B cell (primary cell): ENCODE measurements around the gene RARB. TPM values are rescaled to one million over a fixed set of nuclear protein-coding genes. Genes with fewer than 3 reads are reported as not detected.

Experiments used
- ATAC-seq: fragments of 200-7000 bp; cut with Tn5 transposase; one replicate; pipeline ENCODE4 v1.10.0; 2021; ENCODE audit warnings: low read depth, mild to moderate bottlenecking, moderate number of reproducible peaks, moderate library complexity
- CTCF ChIA-PET: fragments of 350-600 bp; sonication (Branson Sonifier 250); formaldehyde crosslinking; loops from one replicate; lab custom pipeline; 2021; ENCODE audit warnings: antibody characterized with exemption, inconsistent platforms; lab: Charles Lee
- POLR2A ChIA-PET: fragments of 350-600 bp; sonication (Branson Sonifier 250); formaldehyde crosslinking; loops from one replicate; lab custom pipeline; 2021; ENCODE audit warnings: antibody characterized with exemption; lab: Charles Lee
- DNase-seq: peaks from one replicate; pipeline ENCODE4 v3.0.0; 2013
- H2AFZ ChIP-seq: 2 replicates; pipeline ENCODE4 v1.6.1; 2012; ENCODE audit warnings: mild to moderate bottlenecking, low read depth, low read length; ENCODE audit not compliant: insufficient read depth, poor library complexity, severe bottlenecking
- H3K27ac ChIP-seq, 2 donors: 1 replicate in 1 of 2; 2 replicates in 1 of 2; pipeline ENCODE4 v1.5.1; 2012 to 2013; ENCODE audit warnings: low read length in 2 of 2, mild to moderate bottlenecking in 2 of 2, moderate library complexity in 1 of 2
- H3K27me3 ChIP-seq, 4 experiments: fragments of 200-600 bp in 1 of 4; sonication (generic) in 1 of 4; replicated peaks in 1 of 4; 1 replicate in 2 of 4; 2 replicates in 2 of 4; pipeline versions ENCODE4 v1.6.1 to v1.7.0; 2013 to 2016; ENCODE audit warnings: low read length in 3 of 4, mild to moderate bottlenecking in 2 of 4, mixed read lengths in 1 of 4, moderate library complexity in 1 of 4; ENCODE audit not compliant: insufficient read depth in 4 of 4, control insufficient read depth in 3 of 4; ENCODE audit errors: control extremely low read depth in 1 of 4
- H3K36me3 ChIP-seq, 2 experiments: replicated peaks in 1 of 2; 1 replicate in 1 of 2; 2 replicates in 1 of 2; pipeline versions ENCODE4 v1.6.1 to v1.7.1; 2013; ENCODE audit warnings: low read length in 1 of 2; ENCODE audit not compliant: insufficient read depth in 2 of 2, control insufficient read depth in 1 of 2; ENCODE audit errors: control extremely low read depth in 1 of 2, extremely low read depth in 1 of 2
- H3K4me1 ChIP-seq, 2 donors: fragments of 200-600 bp in 1 of 2; sonication (generic) in 1 of 2; 1 replicate in 1 of 2; 2 replicates in 1 of 2; pipeline versions ENCODE4 v1.5.1 to v1.6.1; 2013 to 2017; ENCODE audit warnings: low read length in 2 of 2; ENCODE audit not compliant: control insufficient read depth in 2 of 2, insufficient read depth in 2 of 2
- H3K4me2 ChIP-seq: replicated peaks from 2 replicates; pipeline ENCODE3; 2012; ENCODE audit warnings: mild to moderate bottlenecking, low read depth, low read length; ENCODE audit not compliant: poor library complexity, severe bottlenecking
- H3K4me3 ChIP-seq, 5 experiments: fragments of 200-600 bp in 1 of 5; sonication (generic) in 1 of 5; 1 replicate in 3 of 5; 2 replicates in 2 of 5; pipeline versions ENCODE4 v1.5.1 to v1.7.0; 2011 to 2016; ENCODE audit warnings: low read length in 4 of 5, mild to moderate bottlenecking in 4 of 5, low read depth in 2 of 5, control low read depth in 1 of 5, moderate library complexity in 1 of 5; ENCODE audit not compliant: insufficient read depth in 1 of 5; ENCODE audit errors: control extremely low read depth in 1 of 5, extremely low read depth in 1 of 5
- H3K79me2 ChIP-seq: fragments of 200-600 bp; sonication (generic); one replicate; pipeline ENCODE4 v1.6.0; 2016; ENCODE audit warnings: low read length; ENCODE audit not compliant: control insufficient read depth, insufficient read depth
- H3K9ac ChIP-seq: fragments of 200-600 bp; sonication (generic); 2 replicates; pipeline ENCODE4 v1.6.1; 2017; ENCODE audit warnings: mild to moderate bottlenecking, low read length, moderate library complexity
- H3K9me3 ChIP-seq, 3 donors: one replicate each; pipeline versions ENCODE4 v1.6.1 to v1.7.1; 2013; ENCODE audit warnings: low read length in 2 of 3; ENCODE audit not compliant: control insufficient read depth in 2 of 3, insufficient read depth in 1 of 3; ENCODE audit errors: control extremely low read depth in 1 of 3
- H4K20me1 ChIP-seq: 2 replicates; pipeline ENCODE4 v1.6.0; 2012; ENCODE audit warnings: mild to moderate bottlenecking, low read length; ENCODE audit not compliant: insufficient read depth, control insufficient read depth, poor library complexity, severe bottlenecking
- H3K27ac Mint-ChIP-seq: one replicate; pipeline ENCODE4 v1.8.0; 2021; ENCODE audit warnings: mixed read lengths
- H3K27me3 Mint-ChIP-seq: one replicate; pipeline ENCODE4 v1.8.0; 2021; ENCODE audit warnings: mixed read lengths
- H3K4me1 Mint-ChIP-seq: one replicate; pipeline ENCODE4 v1.8.0; 2021; ENCODE audit warnings: mixed read lengths
- H3K4me3 Mint-ChIP-seq: one replicate; pipeline ENCODE4 v1.8.0; 2021; ENCODE audit warnings: mixed read lengths
- H3K9me3 Mint-ChIP-seq: one replicate; pipeline ENCODE4 v1.8.0; 2022; ENCODE audit warnings: mixed read lengths; ENCODE audit not compliant: insufficient read depth
- EZH2 ChIP-seq: IDR thresholded peaks from 2 replicates; pipeline ENCODE4 v1.6.1; 2012; ENCODE audit warnings: borderline replicate concordance, low read depth, mild to moderate bottlenecking, moderate library complexity, low read length; ENCODE audit not compliant: insufficient read depth, poor library complexity, severe bottlenecking
- WGBS: methylation state at CpG from one replicate; pipeline ENCODE4 v1.1.5; 2013; ENCODE audit warnings: missing lambda C conversion rate; ENCODE audit not compliant: insufficient coverage; 5-methylcytosine and 5-hydroxymethylcytosine counted together
- intact Hi-C: fragments of 100-400 bp; cut with micrococcal nuclease; formaldehyde crosslinking; loops from one replicate; pipeline ENCODE4 v1.10.0; 2022
- polyA plus RNA-seq: library from polyadenylated mRNA; depleted of rRNA; stranded (reverse); fragments of >200 nt; gene quantifications from 2 replicates; pipeline ENCODE4 v1.2.3, GENCODE V29; 2012
- total RNA-seq, 2 donors: library from RNA; stranded (reverse); fragments of 120-200 nt in 1 of 2; gene quantifications; 1 replicate in 1 of 2; 2 replicates in 1 of 2; pipeline versions ENCODE4 v1.2.3 to v1.2.4, GENCODE V29; 2013 to 2022
- TF ChIP-seq, protein P1 (sequence below): fragments of 200-600 bp; IDR thresholded peaks from one replicate; pipeline ENCODE4 v1.8.0; 2022; ENCODE audit warnings: antibody characterized with exemption, mild to moderate bottlenecking

RARB gene
- total and polyA plus RNA-seq, 2 donors (not counting 1 experiment from before 2014, with no cell fraction given): not detected

- Histone ChIP-seq H3K79me2 (no peaks in the 10 kb centered on the region), H3K9ac (no peak overlapping the region), H3K9me3 (peaks cover 0 to 1% (median 0%) of the 10 kb centered on the region in 3 donors), H3K4me3 (no peak overlapping the region), H2AFZ (no peak overlapping the region), H3K27ac (no peak overlapping the region), H3K36me3 (no peaks in the 10 kb centered on the region), H3K4me2 (no peak overlapping the region), H3K4me1 (no peaks in the 10 kb centered on the region), H4K20me1 (no peaks in the 10 kb centered on the region), H3K27me3 (no peaks in the 10 kb centered on the region)
- H3K9me3 Mint-ChIP-seq: no peaks in the 10 kb centered on the region
- no peak overlapping the region for H3K27ac Mint-ChIP-seq
- H3K27me3 Mint-ChIP-seq: no peaks in the 10 kb centered on the region
- H3K4me3 Mint-ChIP-seq: no peak overlapping the region
- ChIA-PET POLR2A (no interaction called here), CTCF (no interaction called here)
- intact Hi-C loops: no loop called here
- TF ChIP-seq, protein P1, sequence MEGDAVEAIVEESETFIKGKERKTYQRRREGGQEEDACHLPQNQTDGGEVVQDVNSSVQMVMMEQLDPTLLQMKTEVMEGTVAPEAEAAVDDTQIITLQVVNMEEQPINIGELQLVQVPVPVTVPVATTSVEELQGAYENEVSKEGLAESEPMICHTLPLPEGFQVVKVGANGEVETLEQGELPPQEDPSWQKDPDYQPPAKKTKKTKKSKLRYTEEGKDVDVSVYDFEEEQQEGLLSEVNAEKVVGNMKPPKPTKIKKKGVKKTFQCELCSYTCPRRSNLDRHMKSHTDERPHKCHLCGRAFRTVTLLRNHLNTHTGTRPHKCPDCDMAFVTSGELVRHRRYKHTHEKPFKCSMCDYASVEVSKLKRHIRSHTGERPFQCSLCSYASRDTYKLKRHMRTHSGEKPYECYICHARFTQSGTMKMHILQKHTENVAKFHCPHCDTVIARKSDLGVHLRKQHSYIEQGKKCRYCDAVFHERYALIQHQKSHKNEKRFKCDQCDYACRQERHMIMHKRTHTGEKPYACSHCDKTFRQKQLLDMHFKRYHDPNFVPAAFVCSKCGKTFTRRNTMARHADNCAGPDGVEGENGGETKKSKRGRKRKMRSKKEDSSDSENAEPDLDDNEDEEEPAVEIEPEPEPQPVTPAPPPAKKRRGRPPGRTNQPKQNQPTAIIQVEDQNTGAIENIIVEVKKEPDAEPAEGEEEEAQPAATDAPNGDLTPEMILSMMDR: no peak
- TF ChIP-seq EZH2: no peak
- ATAC-seq (no peak), DNase-seq (no peak)
- H3K4me1 Mint-ChIP-seq: no peaks in the 10 kb centered on the region
- WGBS: 44% methylated on average over 1 of the region's 2 CpGs
These were observed 30.9 kb upstream of the RARB start for GRCh38 chr3:25397150-25397549.

DNA sequence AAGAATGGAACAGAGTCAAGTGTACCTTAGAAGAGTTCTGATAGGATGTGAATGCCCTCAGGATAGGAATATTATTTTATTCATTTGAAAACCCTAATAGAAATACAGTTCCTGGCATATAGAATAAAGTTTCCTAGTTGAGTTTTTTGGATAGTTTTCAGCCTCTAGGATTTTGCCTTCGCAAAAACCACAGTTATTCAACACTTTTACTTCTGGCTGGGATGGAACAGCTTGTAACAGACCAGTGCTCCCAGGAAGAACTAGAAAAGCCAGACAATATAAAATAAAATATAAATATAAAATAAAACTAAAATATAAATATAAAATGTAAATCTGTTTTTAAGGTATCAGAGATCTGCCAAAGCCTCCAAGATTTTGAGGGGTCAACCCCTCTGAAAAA is 27.5 kb upstream of the RARB start:
- Histone ChIP-seq H3K4me1 (no peaks in the 10 kb centered on the region), H4K20me1 (no peaks in the 10 kb centered on the region), H2AFZ (no peak overlapping the region), H3K4me3 (no peak overlapping the region), H3K79me2 (no peaks in the 10 kb centered on the region), H3K36me3 (no peaks in the 10 kb centered on the region), H3K27me3 (no peaks in the 10 kb centered on the region), H3K9ac (no peak overlapping the region), H3K4me2 (no peak overlapping the region), H3K9me3 (no peaks in the 10 kb centered on the region), H3K27ac (no peak overlapping the region)
- Mint-ChIP-seq H3K9me3 (peaks cover 3% of the 10 kb centered on the region), H3K4me1 (no peaks in the 10 kb centered on the region), H3K4me3 (no peak overlapping the region), H3K27ac (no peak overlapping the region), H3K27me3 (no peaks in the 10 kb centered on the region)
- WGBS: no CpG with 5 or more reads among the region's 1 CpG
- ChIA-PET CTCF (no interaction called here), POLR2A (no interaction called here)
- no peak for DNase-seq
- TF ChIP-seq EZH2: no peak
- TF ChIP-seq, protein P1: no peak
- intact Hi-C loops: no loop called here
- no peak for ATAC-seq
